Lower leg skin (tissue), 4 donors: Measurements from ENCODE around the gene CEP131. TPM values are rescaled to one million over a fixed set of nuclear protein-coding genes. Genes with fewer than 3 reads are reported as not detected.

Experiments used
- DNase-seq, 2 donors: peaks; one replicate each; pipeline ENCODE4 v3.0.0-alpha.2; 2019; ENCODE audit warnings: low spot score in 2 of 2
- H3K4me3 ChIP-seq: fragments of 200-600 bp; sonication (generic); 2 replicates; pipeline ENCODE4 v1.5.1; 2017; ENCODE audit warnings: mild to moderate bottlenecking, low read depth; ENCODE audit not compliant: poor library complexity, severe bottlenecking
- POLR2A ChIP-seq, 2 donors: fragments of 450-650 bp; IDR thresholded peaks; one replicate each; pipeline ENCODE4 v1.6.1; 2016 to 2017; ENCODE audit warnings: antibody characterized with exemption in 2 of 2, mild to moderate bottlenecking in 1 of 2, moderate library complexity in 1 of 2
- WGBS, 2 donors: methylation state at CpG; one replicate each; pipeline ENCODE4 v1.1.5; 2018; 5-methylcytosine and 5-hydroxymethylcytosine counted together
- intact Hi-C: fragments of 100-400 bp; cut with DNase I; formaldehyde crosslinking; loops from one replicate; pipeline ENCODE4 v1.15.0; 2023; ENCODE audit warnings: low total_unique reads
- total RNA-seq, 4 donors: library from RNA; depleted of rRNA; stranded (reverse); fragments of >200 nt; gene quantifications; one replicate each; pipeline ENCODE4 v1.1.0, GENCODE V29; 2016
- TF ChIP-seq, protein P1 (sequence below), 3 donors: fragments of 450-650 bp; IDR thresholded peaks; one replicate each; pipeline ENCODE4 v1.5.1; 2016; ENCODE audit warnings: antibody characterized with exemption in 3 of 3, mild to moderate bottlenecking in 3 of 3, moderate library complexity in 2 of 3

The CEP131 gene
- total RNA-seq, 4 donors from 2014 or later, result 4.3 to 12.9 (median 8.4) TPM

DNA sequence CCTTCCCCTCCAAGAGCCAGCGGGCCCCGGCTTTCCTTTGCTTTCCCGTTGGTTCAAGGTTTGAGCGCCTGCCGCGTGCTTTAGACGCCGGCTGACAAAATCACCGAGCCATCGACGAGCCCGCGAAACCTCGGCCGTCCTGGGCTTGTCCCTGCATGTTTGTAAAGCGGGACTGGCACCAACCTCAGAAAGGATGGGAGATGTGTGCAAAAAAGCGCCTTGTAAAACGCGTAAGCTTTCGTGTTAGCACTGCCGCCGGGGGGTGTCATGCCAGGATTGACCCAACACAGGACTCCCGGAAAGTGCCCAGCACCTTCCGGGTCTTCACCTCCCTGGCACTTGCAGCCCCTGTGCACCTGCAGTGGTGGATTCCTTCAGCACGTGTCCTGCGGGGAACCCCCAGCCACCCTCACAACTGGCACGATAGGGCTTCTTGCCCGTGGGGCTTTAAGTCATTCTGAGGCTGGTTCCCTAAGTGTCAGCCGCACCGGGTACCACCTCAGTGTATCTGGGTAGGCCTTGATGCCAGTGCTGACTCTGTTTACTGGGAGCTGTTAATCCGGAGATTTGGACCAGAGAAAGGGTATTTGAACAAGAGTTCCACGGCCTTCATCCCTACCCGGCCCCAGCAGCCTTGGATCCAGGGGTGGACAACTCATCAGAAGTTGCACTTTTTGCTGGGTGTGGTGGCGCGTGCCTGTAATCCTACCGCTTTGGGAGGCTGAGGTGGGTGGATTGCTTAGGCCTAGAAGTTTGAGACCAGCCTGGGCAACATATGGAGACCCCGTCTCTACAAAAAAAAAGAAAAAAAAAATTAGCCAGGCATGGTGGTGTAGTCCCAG is 17.2 kb upstream of the CEP131 start:
- no peak for TF ChIP-seq POLR2A (IDR thresholded peaks at IDR 0.05)
- TF ChIP-seq, protein P1, sequence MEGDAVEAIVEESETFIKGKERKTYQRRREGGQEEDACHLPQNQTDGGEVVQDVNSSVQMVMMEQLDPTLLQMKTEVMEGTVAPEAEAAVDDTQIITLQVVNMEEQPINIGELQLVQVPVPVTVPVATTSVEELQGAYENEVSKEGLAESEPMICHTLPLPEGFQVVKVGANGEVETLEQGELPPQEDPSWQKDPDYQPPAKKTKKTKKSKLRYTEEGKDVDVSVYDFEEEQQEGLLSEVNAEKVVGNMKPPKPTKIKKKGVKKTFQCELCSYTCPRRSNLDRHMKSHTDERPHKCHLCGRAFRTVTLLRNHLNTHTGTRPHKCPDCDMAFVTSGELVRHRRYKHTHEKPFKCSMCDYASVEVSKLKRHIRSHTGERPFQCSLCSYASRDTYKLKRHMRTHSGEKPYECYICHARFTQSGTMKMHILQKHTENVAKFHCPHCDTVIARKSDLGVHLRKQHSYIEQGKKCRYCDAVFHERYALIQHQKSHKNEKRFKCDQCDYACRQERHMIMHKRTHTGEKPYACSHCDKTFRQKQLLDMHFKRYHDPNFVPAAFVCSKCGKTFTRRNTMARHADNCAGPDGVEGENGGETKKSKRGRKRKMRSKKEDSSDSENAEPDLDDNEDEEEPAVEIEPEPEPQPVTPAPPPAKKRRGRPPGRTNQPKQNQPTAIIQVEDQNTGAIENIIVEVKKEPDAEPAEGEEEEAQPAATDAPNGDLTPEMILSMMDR (IDR thresholded peaks at IDR 0.05), result no peak
- no peak for DNase-seq
- WGBS, 2 donors, result 17 to 19% methylated on average over 30 to 31 of the region's 37 CpGs
- H3K4me3 ChIP-seq, result peak overlapping the region; percentile 75
- intact Hi-C loops, result loop anchor here (10.0 kb wide), 1 partner anchor 215 kb away; no protein-coding TSS in a partner anchor

DNA sequence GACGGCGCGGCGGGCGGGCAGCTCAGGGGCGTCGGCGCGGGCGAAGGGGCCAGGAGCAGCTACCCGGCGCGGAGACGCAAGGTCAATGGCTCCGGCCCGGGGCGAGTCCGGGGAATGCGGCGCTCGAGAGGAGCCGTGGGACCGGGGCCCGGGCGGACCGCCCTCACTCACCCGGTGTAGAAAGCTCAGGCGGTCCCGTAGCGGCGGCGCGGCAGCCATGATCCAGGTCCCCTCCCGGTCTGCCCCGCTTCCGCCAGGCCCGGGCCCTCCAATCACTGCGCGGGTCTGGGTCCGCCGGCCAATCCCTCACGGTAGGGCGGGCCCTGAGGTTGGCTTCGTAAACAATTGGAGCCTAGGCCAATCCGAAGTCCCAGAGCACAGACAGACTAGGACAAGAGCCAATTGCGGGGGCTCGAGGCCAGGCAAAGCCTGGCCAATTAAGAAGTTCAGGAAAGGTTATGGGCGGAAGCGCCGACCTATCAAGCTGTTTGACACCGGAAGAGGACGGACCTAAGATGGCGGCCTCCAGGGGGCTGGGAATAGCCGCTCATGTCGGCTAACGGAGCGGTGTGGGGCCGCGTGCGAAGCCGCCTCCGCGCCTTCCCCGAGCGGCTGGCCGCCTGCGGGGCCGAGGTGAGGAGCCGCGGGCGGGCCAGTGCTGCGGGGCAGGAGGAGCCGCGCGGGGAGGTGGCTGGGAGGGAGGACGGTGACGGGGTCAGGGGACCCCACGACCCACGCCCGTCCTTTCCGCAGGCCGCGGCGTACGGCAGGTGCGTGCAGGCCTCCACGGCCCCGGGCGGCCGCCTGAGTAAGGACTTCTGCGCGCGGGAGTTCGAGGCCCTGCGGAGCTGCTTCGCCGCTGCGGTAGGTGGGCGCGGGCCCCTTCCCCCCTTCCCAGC is 16.3 kb upstream of the CEP131 start, which contains the start of the genes NDUFAF8 and TEPSIN:
TSS of gene NDUFAF8 (plus strand) at position 504 of the 899 bp plus-strand sequence. CDS start at position 550, 46 bp downstream.
TSS of gene TEPSIN (minus strand) at position 241 of the 899 bp plus-strand sequence. CDS start at position 219, 22 bp downstream.
- peak; percentile 99 for DNase-seq
- WGBS, 2 donors, result 0% methylated on average over 29 to 59 of the region's 100 CpGs
- TF ChIP-seq POLR2A (IDR thresholded peaks at IDR 0.05), result no peak
- TF ChIP-seq, protein P1 (IDR thresholded peaks at IDR 0.05), result no peak
- intact Hi-C loops, result loop anchor here (10.0 kb wide), 1 partner anchor 214 kb away; no protein-coding TSS in a partner anchor
- peak within 1 kb of the TSS; percentile 93 for H3K4me3 ChIP-seq

DNA sequence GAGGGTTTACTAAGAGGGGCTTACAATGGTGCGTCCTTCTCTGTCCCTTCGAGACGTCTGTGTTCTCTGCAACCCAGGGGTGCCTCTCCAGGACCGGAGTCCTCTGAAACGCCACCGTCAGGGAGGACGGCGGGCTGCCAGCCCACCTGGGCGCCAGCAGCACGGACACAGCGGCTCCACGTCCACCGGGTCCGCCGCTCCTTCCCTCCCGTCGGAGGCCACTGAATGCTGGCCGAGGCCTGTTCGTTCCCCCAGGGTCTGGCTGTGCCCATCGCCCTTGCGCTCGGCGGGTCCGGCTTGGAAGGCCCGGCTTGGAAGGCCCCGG is 15.7 kb upstream of the CEP131 start:
- DNase-seq, result no peak
- intact Hi-C loops, result loop anchor here (10.0 kb wide), 1 partner anchor 214 kb away; no protein-coding TSS in a partner anchor
- TF ChIP-seq, protein P1 (IDR thresholded peaks at IDR 0.05), result no peak
- no peak for TF ChIP-seq POLR2A (IDR thresholded peaks at IDR 0.05)
- H3K4me3 ChIP-seq, result peak overlapping the region; percentile 93
- 1 to 5% methylated on average over 13 to 24 of the region's 26 CpGs for WGBS, 2 donors

- intact Hi-C loops, result loop anchor here (10.0 kb wide), 1 partner anchor 213 kb away; no protein-coding TSS in a partner anchor
- 50 to 51% methylated on average over 36 of the region's 36 CpGs for WGBS, 2 donors
- H3K4me3 ChIP-seq, result peak overlapping the region; percentile 93
- TF ChIP-seq POLR2A (IDR thresholded peaks at IDR 0.05), result no peak
- TF ChIP-seq, protein P1 (IDR thresholded peaks at IDR 0.05), result no peak
- DNase-seq, result no peak
Observed at GRCh38 chr17:81237591-81238489, 15.1 kb upstream of the CEP131 start.

DNA sequence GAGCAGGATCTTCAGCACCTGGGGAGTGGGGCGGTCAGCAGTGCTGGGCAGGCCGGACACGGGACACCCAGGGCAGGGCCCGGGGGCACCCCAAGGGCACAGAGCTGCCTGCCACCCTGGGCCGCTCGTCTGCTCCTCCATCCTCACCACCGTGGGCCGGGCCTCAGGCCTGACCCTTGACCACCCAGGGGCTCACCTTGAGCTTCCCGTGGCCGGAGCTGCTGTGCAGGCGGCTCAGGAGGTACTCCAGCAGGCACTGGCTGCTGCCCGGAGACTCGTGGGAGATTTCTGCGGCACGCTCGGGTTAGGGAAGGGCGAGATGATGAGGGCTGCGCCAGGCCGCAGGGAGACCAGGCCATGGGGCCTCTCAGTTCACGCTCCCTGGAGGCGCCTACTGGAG is 14.0 kb upstream of the CEP131 start:
- no peak overlapping the region for H3K4me3 ChIP-seq
- WGBS, 2 donors, result 90 to 94% methylated on average over 18 to 20 of the region's 21 CpGs
- TF ChIP-seq, protein P1 (IDR thresholded peaks at IDR 0.05), result no peak
- no peak for TF ChIP-seq POLR2A (IDR thresholded peaks at IDR 0.05)
- DNase-seq, result no peak
- intact Hi-C loops, result loop anchor here (10.0 kb wide), 1 partner anchor 212 kb away; no protein-coding TSS in a partner anchor
